Left renal pelvis (tissue), 4 donors: ENCODE measurements around the gene ZNF331. TPM values are rescaled to one million over a fixed set of nuclear protein-coding genes. Genes with fewer than 3 reads are reported as not detected.

Experiments used
- DNase-seq, 4 donors: peaks; one replicate each; pipeline ENCODE4 v3.0.0-alpha.2; 2013; ENCODE audit warnings: low read depth in 4 of 4, low spot score in 3 of 4
- polyA plus RNA-seq, 4 donors: library from polyadenylated mRNA; unstranded; fragments of 120-200 nt; gene quantifications; one replicate each; pipeline ENCODE4 v1.2.1, GENCODE V29; 2013; ENCODE audit not compliant: insufficient read length in 4 of 4

The ZNF331 gene
- polyA plus RNA-seq, 4 donors = 16.6 to 31.1 (median 18.6) TPM

DNA sequence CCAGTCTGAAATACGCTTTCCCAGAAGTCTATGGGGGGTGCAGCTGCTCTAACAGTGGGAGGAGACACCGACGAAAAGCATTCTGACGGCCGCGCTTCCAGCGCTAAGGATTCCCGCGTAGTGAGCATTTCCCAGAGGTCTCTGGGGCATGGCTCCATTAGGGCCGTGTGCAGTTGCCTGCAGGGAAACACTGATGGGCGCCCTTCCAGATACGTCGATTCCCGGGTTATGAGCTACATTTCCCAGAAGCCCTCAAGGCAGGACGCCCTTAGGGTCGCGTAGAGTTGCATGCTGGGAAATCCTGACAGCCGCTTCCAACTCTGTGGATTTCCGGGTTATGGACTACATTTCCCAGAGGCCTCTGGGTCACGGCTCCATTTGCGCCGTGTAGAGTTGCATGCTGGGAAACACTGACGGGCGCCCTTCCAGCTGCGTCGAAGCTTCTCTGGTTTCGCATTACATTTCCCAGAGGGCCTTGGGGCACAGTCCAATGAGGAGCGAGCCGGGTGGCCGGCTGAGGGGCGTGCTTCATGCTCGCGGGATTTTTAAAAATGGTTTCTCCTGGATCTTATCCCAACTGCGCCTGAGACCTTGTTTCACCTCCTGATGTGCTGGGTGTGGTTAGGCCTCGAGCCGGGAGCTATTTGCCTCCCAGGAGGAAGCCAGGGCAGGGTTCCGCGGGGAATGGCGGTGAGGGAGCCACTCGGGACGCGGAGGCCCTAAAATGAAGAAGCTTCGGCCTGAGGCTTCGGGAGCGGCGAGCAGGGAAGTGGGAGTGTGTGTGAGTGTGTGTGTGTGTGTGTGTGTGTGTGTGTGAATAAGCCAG, 17.2 kb upstream of the ZNF331 start:
- DNase-seq = peak; percentile 97 to 99 (median 98)

DNA sequence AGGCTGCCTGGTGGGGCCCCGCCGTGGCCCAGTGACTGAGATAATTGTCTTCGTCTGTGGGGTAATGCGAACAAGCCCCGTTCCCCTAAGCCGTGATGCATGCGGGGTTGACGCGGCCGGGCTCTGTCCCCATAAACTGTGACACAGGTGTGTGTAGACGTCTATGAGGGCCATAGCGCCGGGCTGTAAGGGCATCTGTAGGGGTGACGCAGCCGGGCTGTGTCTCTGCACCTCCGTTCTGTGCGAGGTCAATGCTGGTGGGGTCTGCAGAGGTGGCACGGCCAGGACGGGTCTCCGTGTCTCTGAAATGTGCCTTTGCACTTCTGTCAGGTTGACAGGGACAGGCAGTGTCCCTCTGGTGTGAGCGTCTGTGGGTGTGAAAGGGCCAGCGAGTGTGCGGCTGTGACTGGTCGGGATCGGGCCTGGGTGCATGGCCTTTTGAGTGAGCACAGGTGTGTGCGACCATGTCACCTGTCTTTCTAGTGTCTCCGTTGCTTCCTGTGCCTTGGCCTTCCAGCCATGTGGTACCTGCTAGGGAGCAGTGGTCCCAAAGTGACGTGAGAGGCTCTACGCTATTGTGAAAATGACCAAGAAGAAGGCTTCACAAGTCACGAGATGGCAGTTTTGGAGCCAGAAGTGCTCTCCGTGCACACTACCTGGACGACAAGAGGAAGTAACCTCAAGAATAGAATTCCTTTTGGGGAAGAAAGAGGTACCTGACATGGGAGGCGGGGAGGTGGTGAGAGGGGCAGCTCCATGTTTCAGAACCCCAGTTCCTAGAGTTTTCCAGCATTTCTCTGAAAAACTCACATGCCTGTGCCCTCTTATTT, 16.4 kb upstream of the ZNF331 start:
- no peak for DNase-seq

- DNase-seq = no peak
Measured at GRCh38 chr19:53525922-53526321, 12.0 kb upstream of the ZNF331 start.

GRCh38 chr19:53530622-53531021, 7.3 kb upstream of the ZNF331 start:
- DNase-seq = no peak

- DNase-seq = no peak
Measured at GRCh38 chr19:53531457-53531856, 6.5 kb upstream of the ZNF331 start.

GRCh38 chr19:53532362-53532761, 5.6 kb upstream of the ZNF331 start:
- DNase-seq = no peak

- no peak for DNase-seq
Measured at GRCh38 chr19:53536225-53536548, 1.8 kb upstream of the ZNF331 start.

GRCh38 chr19:53537121-53537520, 824 bp upstream of the ZNF331 start:
- DNase-seq = no peak

DNA sequence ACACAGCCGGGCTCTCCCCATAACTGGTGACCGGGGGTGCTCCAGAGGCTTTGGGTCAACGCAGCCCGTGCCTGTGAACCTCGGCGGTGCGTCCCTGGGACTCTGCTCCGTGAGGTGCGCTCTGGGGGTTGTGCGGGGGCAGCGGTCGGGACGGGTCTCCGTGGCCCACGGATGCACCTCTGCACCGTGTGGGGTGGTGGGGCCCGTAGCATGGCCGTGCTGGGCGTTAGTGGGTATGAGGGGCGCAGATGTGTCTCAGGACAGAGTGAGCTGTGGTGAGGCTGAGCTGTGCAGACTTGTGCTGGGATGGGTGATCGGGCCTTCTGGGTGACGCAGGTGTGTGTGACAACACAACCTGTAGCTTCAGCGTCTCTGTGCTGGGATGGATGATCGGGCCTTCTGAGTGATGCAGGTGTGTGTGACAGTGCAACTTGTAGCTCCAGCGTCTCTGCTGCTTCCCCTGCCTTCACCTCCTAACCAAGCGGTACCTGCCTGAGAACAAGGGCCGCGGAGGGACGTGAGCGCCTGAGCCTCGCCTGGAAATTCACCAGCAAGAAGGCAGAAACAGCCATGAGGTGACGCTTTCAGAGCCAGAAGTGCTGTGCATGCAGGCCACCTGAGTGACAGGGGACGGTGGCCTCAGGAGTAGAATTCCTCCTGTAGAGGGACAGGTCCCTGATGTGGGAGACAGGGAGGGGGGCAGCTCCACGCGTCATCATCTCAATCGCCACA, 599 bp downstream of the ZNF331 start:
- DNase-seq = no peak

DNA sequence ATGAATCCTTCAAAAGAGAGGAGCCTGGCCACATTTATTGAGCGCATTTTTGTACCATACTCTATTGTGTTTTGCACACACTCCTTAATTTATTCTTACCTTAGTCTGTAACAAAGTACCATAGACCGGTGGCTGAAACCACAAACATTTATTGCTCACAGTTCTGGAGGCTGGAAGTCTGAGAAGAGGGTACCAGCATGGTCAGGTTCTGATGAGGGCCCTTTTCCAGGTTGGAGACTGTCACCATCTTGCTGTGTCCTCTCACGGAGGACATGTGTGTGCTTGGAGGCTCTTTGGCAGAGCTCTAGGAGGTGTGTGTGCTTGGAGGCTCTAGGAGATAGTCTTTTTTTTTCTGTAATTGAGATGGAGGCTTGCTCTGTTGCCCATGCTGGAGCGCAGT, 2.1 kb downstream of the ZNF331 start:
- DNase-seq = no peak

- DNase-seq = no peak
Measured at GRCh38 chr19:53541971-53542370, 4.0 kb downstream of the ZNF331 start.

- no peak for DNase-seq
Measured at GRCh38 chr19:53545271-53546065, 7.5 kb downstream of the ZNF331 start.

- DNase-seq = no peak
Measured at GRCh38 chr19:53546758-53547513, 9.0 kb downstream of the ZNF331 start.

DNA sequence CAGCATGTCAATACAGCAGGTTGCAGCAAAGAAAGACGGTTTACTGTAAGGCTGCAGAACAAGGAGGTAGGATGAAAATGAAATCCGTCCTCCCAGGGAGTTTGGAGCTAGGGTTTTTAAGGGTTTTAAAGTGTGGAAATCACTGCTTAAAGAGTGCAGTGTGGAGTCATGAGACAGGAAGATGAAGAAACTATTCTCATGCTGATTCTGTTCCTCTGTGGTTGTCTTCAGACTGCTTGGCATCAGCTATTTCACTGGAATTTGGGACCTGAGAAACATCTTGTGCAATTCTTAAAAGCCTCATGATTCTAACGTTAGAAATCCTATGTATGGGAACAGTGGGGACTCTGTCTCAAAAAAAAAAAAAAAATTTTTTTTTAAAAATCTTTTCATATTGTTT, 11.4 kb downstream of the ZNF331 start:
- DNase-seq = no peak

DNA sequence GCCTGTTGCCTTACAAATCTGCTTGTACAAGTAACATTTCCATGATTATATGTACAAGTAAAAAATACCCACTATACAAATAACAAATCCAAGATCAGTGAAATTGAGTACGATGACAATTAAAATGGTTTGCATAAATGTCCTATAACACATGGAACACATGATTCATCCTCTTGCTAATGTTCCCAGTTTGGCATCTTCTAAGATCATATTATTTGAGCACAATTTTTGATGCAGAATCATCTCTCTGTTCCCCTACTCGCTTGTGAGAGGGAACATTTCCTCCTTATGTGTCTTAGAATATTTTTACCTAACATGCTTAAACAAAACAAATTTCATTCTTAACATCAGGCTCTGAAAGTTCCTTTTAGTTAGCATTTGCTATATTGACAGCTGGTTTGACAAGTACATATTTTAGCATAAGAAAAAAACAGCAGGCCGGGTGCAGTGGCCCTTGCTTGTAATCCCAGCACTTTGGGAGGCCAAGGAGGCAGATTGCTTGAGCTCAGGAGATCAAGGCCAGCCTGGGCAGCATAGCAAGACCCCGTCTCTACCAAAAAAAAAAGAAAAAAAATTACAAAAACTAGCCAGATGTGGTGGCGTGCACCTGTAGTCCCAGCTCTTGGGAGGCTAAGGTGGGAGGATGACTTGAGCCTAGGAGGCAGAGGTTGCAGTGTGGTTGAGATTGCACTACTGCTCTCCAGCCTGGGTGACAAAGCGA, 14.2 kb downstream of the ZNF331 start:
- no peak for DNase-seq

GRCh38 chr19:53553156-53553555, 15.2 kb downstream of the ZNF331 start:
- DNase-seq = no peak

DNA sequence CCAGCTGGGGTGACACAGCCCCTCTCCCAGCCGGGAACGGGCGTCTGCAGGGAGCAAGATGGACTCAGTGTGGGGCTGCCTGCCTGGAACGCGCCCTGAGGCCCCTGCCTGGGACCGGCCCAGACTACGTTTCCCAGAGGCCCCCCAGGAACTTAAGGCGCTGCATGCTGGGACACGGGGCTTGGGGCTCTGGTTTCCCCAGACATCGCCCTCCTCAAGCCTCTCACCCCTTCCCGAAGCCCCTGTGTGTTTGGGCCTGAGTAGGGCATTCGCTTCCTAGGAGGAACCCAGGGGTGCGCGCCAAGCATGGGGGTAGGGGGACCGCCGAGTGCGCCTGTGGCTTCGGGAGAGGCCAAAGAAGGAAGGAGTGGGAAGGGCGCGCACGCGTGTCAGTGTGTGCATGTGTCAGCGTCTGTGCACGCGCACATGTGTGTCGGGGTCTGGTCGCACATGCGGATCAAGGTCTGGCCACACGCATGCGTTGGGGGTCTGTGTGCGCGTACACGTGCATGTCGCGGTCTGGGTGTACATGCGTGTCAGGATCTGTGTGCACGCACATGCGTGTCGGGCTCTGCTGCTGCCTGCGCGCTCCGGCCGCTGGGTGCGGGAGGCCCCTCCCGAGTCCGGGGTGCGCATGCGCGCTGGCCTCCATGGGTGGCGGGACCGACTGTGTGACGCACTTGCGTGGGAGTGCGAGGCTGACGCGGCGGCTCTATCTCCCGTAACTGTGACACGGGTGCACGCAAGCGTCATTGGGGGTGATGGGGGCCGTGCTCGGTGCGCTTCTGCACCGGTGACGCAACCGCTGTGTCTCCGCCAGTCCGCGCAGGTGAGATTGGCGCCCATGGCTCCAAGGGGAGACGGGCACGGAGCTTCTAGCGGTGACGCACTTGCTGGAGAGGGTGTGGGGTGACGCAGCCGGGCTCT, 16.2 kb downstream of the ZNF331 start:
- peak in 3 of 4 donors; percentile 55 to 64 (median 62) for DNase-seq

DNA sequence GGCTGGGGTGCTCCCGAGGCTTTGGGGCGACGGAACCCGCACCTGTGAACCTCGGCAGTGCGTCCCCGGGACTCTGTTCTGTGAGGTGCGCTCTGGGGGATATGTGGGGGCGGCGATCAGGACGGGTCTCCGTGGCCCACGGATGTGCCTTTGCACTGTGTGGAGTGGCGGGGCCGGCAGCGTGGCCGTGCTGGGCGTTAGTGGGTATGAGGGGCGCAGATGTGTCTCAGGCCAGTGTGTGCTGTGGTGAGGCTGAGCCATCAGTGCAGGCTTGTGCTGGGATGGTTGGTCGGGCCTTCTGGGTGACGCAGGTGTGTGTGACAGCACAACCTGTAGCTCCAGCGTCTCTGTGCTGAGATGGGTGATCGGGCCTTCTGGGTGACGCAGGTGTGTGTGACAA, 16.9 kb downstream of the ZNF331 start:
- no peak for DNase-seq
